HL-60 (cell line): ENCODE data around the gene POLR3A.

ENCODE experiments used
- TF ChIP-seq, protein P1 (sequence below): IDR thresholded peaks from one replicate; pipeline ENCODE4 v1.5.1; 2011; ENCODE audit warnings: low read length, control low read depth, inconsistent platforms; ENCODE audit not compliant: insufficient read depth
- TF ChIP-seq, protein P2 (sequence below): IDR thresholded peaks from 2 replicates; pipeline ENCODE4 v1.6.1; 2012; ENCODE audit warnings: low read depth; ENCODE audit not compliant: insufficient replicate concordance

DNA sequence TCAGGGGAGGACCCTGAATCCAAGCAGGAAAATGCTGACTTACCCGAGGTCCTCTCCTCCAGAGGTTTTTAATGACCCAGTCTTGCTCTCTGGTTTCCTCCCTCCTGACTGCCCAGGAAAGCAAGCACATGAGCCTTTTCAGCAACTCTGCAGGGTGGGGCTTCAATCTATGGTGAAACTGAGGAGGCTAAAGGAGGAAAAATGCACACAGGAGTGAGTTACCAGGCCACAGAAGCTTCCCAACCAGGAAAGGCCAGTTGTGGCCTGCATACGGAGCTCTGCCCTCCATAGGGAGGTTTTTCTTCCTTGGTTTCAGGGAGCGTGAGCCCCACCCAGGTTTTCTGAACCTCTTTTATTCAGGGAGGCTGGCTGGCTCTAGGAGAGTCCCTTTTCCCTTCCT is 88.7 kb downstream of the POLR3A start:
- TF ChIP-seq, protein P1, sequence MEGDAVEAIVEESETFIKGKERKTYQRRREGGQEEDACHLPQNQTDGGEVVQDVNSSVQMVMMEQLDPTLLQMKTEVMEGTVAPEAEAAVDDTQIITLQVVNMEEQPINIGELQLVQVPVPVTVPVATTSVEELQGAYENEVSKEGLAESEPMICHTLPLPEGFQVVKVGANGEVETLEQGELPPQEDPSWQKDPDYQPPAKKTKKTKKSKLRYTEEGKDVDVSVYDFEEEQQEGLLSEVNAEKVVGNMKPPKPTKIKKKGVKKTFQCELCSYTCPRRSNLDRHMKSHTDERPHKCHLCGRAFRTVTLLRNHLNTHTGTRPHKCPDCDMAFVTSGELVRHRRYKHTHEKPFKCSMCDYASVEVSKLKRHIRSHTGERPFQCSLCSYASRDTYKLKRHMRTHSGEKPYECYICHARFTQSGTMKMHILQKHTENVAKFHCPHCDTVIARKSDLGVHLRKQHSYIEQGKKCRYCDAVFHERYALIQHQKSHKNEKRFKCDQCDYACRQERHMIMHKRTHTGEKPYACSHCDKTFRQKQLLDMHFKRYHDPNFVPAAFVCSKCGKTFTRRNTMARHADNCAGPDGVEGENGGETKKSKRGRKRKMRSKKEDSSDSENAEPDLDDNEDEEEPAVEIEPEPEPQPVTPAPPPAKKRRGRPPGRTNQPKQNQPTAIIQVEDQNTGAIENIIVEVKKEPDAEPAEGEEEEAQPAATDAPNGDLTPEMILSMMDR = no peak
- TF ChIP-seq, protein P2, sequence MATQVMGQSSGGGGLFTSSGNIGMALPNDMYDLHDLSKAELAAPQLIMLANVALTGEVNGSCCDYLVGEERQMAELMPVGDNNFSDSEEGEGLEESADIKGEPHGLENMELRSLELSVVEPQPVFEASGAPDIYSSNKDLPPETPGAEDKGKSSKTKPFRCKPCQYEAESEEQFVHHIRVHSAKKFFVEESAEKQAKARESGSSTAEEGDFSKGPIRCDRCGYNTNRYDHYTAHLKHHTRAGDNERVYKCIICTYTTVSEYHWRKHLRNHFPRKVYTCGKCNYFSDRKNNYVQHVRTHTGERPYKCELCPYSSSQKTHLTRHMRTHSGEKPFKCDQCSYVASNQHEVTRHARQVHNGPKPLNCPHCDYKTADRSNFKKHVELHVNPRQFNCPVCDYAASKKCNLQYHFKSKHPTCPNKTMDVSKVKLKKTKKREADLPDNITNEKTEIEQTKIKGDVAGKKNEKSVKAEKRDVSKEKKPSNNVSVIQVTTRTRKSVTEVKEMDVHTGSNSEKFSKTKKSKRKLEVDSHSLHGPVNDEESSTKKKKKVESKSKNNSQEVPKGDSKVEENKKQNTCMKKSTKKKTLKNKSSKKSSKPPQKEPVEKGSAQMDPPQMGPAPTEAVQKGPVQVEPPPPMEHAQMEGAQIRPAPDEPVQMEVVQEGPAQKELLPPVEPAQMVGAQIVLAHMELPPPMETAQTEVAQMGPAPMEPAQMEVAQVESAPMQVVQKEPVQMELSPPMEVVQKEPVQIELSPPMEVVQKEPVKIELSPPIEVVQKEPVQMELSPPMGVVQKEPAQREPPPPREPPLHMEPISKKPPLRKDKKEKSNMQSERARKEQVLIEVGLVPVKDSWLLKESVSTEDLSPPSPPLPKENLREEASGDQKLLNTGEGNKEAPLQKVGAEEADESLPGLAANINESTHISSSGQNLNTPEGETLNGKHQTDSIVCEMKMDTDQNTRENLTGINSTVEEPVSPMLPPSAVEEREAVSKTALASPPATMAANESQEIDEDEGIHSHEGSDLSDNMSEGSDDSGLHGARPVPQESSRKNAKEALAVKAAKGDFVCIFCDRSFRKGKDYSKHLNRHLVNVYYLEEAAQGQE = no peak
